ENCODE measurements around the gene PCDH9.

The PCDH9 gene

GRCh38 chr13:67075239-67075638 lies 154.9 kb downstream of the PCDH9 start:
- no peak for TF ChIP-seq CTCF (IDR thresholded peaks at IDR 0.05; ENCODE audit: extremely low read depth, missing control alignments)
- no peak for DNase-seq (ENCODE audit: low spot score)

GRCh38 chr13:67071918-67072598 lies 158.1 kb downstream of the PCDH9 start:
- TF ChIP-seq CTCF (IDR thresholded peaks at IDR 0.05; ENCODE audit: extremely low read depth, missing control alignments): no peak
- no peak for DNase-seq (ENCODE audit: low spot score)

- no peak for DNase-seq (ENCODE audit: low spot score)
- TF ChIP-seq CTCF (IDR thresholded peaks at IDR 0.05; ENCODE audit: extremely low read depth, missing control alignments): no peak
Measured at GRCh38 chr13:67070306-67070705, 159.8 kb downstream of the PCDH9 start.

DNA sequence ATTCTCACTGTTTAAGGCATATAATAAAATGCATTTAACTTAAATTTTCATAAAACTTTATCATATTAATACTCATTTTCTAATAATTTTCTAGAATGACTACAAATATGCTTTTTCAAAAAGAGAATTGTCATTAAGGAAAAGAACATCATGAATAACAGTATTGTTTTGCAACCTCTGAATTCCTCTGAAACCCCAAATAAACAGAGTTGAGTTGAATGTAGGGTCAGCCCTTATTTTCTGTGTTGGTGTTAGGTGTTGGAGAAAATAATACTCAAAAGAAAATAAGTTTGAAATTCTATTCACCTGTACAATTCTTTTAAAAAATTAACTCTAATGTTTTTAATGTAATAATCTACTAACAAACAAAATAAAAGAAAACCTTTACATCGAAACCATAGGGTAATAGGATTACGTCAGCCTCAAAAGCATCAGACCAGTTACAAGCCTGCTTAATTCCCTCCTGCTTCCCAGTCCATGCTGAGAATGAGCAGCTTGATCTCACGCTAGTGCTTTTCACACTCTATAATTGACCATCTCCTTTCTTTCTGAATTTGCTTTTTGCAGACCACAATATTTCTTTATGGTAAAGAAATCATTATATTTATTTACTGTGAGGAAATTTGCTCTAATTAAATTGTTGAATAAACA lies 160.9 kb downstream of the PCDH9 start:
- TF ChIP-seq CTCF (IDR thresholded peaks at IDR 0.05; ENCODE audit: extremely low read depth, missing control alignments): no peak
- DNase-seq (ENCODE audit: low spot score): no peak

DNA sequence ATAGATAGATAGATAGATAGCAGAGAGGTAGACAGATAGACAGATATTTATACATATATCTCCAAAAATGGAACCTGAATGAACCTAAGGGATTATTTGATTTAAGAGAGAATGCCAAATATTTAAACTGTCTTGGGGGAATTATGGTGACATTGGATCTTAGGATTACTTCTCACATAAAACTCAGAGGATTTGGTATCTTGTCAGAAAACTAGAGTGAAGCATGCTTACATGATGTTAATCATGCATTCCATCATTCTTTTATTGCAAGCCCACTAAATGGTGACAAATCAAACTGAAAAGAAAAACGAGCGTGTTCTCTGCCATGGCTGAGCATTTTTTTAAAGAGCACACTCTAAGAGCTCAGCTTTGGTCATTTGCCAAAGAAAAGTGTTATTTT lies 165.2 kb downstream of the PCDH9 start:
- TF ChIP-seq CTCF (IDR thresholded peaks at IDR 0.05; ENCODE audit: extremely low read depth, missing control alignments): no peak

DNA sequence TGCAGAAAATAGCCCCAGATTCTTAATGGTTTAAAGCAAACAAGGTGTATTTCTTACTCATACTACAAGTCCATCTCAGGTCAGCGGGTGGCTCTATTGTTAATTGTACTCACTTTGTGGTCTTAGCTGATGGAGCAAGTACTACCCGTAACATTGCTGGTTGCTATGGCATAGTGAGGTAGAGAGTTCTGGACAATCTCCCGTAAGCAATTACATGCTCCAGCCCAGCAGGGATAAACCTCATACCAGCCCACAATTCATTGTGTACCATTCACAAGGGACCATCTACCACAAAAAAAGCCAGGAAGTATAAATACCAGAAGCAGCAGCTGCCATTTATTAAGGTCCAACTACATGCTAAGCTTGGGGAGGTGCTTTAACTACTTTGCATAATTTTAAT lies 167.1 kb downstream of the PCDH9 start:
- TF ChIP-seq CTCF (IDR thresholded peaks at IDR 0.05; ENCODE audit: extremely low read depth, missing control alignments): no peak
- DNase-seq (ENCODE audit: low spot score): no peak

More for the DNA sequence above, 165.2 kb downstream of the PCDH9 start:
- DNase-seq (ENCODE audit: low spot score): no peak

DNA sequence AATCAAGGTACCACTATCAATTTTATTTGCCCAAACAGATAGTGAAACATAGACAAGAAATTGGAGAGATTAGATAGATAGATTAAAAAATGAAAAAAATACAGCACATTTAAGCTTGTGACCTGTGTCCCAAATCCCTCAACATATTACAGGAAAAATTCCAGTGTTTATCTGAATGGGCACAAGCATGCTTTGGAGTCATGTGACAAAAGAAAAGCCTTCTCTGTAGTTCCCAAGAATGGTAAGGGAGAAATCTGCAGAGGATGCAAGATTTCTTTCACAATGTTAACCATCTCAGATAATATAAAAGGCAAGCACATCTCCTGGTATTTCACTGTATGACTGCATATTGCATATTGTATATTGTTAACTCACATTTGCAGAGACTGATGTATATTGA lies 168.0 kb downstream of the PCDH9 start:
- DNase-seq (ENCODE audit: low spot score): no peak

More for the DNA sequence above, 168.0 kb downstream of the PCDH9 start:
- TF ChIP-seq CTCF (IDR thresholded peaks at IDR 0.05; ENCODE audit: extremely low read depth, missing control alignments): no peak

All from GM20000 (cell line).